GM23338 (cell line): ENCODE measurements around the gene ODAPH. TPM values are rescaled to one million over a fixed set of nuclear protein-coding genes. Genes with fewer than 3 reads are reported as not detected.

Source experiments
- ATAC-seq: fragments of 200-7000 bp; cut with Tn5 transposase; 3 replicates; pipeline ENCODE4 v1.9.1; 2020
- DNase-seq: peaks from one replicate; pipeline ENCODE4 v3.0.0-alpha.2; 2015; ENCODE audit warnings: low spot score
- H2AFZ ChIP-seq: fragments of 200-600 bp; sonication (generic); 2 replicates; pipeline ENCODE4 v1.8.0; 2016; ENCODE audit warnings: antibody characterized with exemption, mild to moderate bottlenecking, moderate library complexity
- H3F3A ChIP-seq: fragments of 200-600 bp; sonication (generic); replicated peaks from 2 replicates; pipeline ENCODE4 v1.8.0; 2017; ENCODE audit warnings: antibody characterized with exemption, mixed run types, low read depth
- H3K27ac ChIP-seq: fragments of 200-600 bp; sonication (generic); 2 replicates; pipeline ENCODE4 v1.6.1; 2016; ENCODE audit warnings: low read depth
- H3K27me3 ChIP-seq: fragments of 200-600 bp; sonication (generic); 2 replicates; pipeline ENCODE4 v1.8.0; 2016; ENCODE audit warnings: mild to moderate bottlenecking, mixed run types, moderate library complexity; ENCODE audit not compliant: insufficient read depth
- H3K36me3 ChIP-seq: fragments of 200-600 bp; sonication (generic); 2 replicates; pipeline ENCODE4 v1.8.0; 2016; ENCODE audit warnings: mild to moderate bottlenecking; ENCODE audit not compliant: insufficient read depth
- H3K4me1 ChIP-seq: fragments of 200-600 bp; sonication (generic); 2 replicates; pipeline ENCODE4 v1.8.0; 2016; ENCODE audit warnings: mild to moderate bottlenecking, moderate library complexity; ENCODE audit not compliant: insufficient read depth
- H3K4me2 ChIP-seq: fragments of 200-600 bp; sonication (generic); 2 replicates; pipeline ENCODE4 v1.7.1; 2017; ENCODE audit warnings: mixed run types
- H3K4me3 ChIP-seq: fragments of 200-600 bp; sonication (generic); 2 replicates; pipeline ENCODE4 v1.6.1; 2016; ENCODE audit warnings: mixed run types
- H3K79me2 ChIP-seq: fragments of 200-600 bp; sonication (generic); replicated peaks from 2 replicates; pipeline ENCODE4 v1.8.0; 2017; ENCODE audit warnings: mild to moderate bottlenecking; ENCODE audit not compliant: insufficient read depth
- H3K9me2 ChIP-seq: fragments of 200-600 bp; sonication (generic); 2 replicates; pipeline ENCODE4 v1.8.0; 2017; ENCODE audit not compliant: insufficient read depth
- H4K20me1 ChIP-seq: fragments of 200-600 bp; sonication (generic); replicated peaks from 2 replicates; pipeline ENCODE4 v1.8.0; 2017; ENCODE audit warnings: mild to moderate bottlenecking; ENCODE audit not compliant: insufficient read depth
- H3K27ac Mint-ChIP-seq: 2 replicates; pipeline ENCODE4 v1.8.0; 2020; ENCODE audit warnings: inconsistent platforms, mild to moderate bottlenecking, moderate library complexity, mixed read lengths
- H3K27me3 Mint-ChIP-seq: 3 replicates; pipeline ENCODE4 v1.8.0; 2022; ENCODE audit warnings: low read depth, mild to moderate bottlenecking, moderate library complexity, mixed read lengths, inconsistent platforms; ENCODE audit not compliant: insufficient read depth, poor library complexity
- H3K36me3 Mint-ChIP-seq: 3 replicates; pipeline ENCODE4 v1.8.0; 2021; ENCODE audit warnings: low read depth, mild to moderate bottlenecking, inconsistent platforms, moderate library complexity, mixed read lengths
- H3K4me1 Mint-ChIP-seq: 3 replicates; pipeline ENCODE4 v1.8.0; 2020; ENCODE audit warnings: mild to moderate bottlenecking, inconsistent platforms, mixed read lengths
- H3K4me3 Mint-ChIP-seq: 3 replicates; pipeline ENCODE4 v1.8.0; 2021; ENCODE audit warnings: moderate library complexity, mild to moderate bottlenecking, inconsistent platforms, mixed read lengths
- H3K9me3 Mint-ChIP-seq: 3 replicates; pipeline ENCODE4 v1.8.0; 2020; ENCODE audit warnings: moderate library complexity, mild to moderate bottlenecking, inconsistent platforms, mixed read lengths
- ETS1 ChIP-seq: IDR thresholded peaks from 2 replicates; pipeline ENCODE4 v1.6.1; 2016; ENCODE audit warnings: antibody characterized with exemption
- EZH2 ChIP-seq: fragments of 200-600 bp; sonication (generic); IDR thresholded peaks from one replicate; pipeline ENCODE4 v1.8.0; 2017; ENCODE audit warnings: antibody characterized with exemption, mild to moderate bottlenecking, low read depth; ENCODE audit not compliant: unreplicated experiment
- EZH2phosphoT487 ChIP-seq: fragments of 200-600 bp; sonication (generic); IDR thresholded peaks from one replicate; pipeline ENCODE4 v1.8.1; 2018; ENCODE audit warnings: antibody characterized with exemption; ENCODE audit not compliant: unreplicated experiment
- JUNB ChIP-seq: IDR thresholded peaks from one replicate; pipeline ENCODE4 v1.6.1; 2016; ENCODE audit warnings: antibody characterized with exemption; ENCODE audit not compliant: unreplicated experiment
- NANOG ChIP-seq: IDR thresholded peaks from 2 replicates; pipeline ENCODE4 v1.6.1; 2016; ENCODE audit warnings: antibody characterized with exemption, borderline replicate concordance
- POLR2AphosphoS5 ChIP-seq: IDR thresholded peaks from 2 replicates; pipeline ENCODE4 v1.6.1; 2016; ENCODE audit warnings: antibody characterized with exemption, low read depth
- REST ChIP-seq: IDR thresholded peaks from one replicate; pipeline ENCODE4 v1.6.1; 2018; ENCODE audit warnings: antibody characterized with exemption; ENCODE audit not compliant: unreplicated experiment
- STAT1 ChIP-seq: IDR thresholded peaks from one replicate; pipeline ENCODE4 v1.6.1; 2016; ENCODE audit warnings: antibody characterized with exemption; ENCODE audit not compliant: unreplicated experiment
- ZNF114 ChIP-seq: fragments of 250-450 bp; sonication (Bioruptor Pico); IDR thresholded peaks from 2 replicates; pipeline ENCODE4 v1.5.0; 2020; ENCODE audit warnings: mild to moderate bottlenecking, moderate library complexity
- ZNF331 ChIP-seq: fragments of 250-450 bp; sonication (Bioruptor Pico); IDR thresholded peaks from 2 replicates; pipeline ENCODE4 v1.5.0; 2020; ENCODE audit warnings: low read depth, mild to moderate bottlenecking, moderate library complexity
- polyA plus RNA-seq: library from polyadenylated mRNA; unstranded; fragments of >200 nt; fragmentation: Nextera tagmentation; extraction: Ambion mirVana; gene quantifications from 2 replicates; pipeline ENCODE4 v1.2.1, GENCODE V29; 2016
- total RNA-seq: library from RNA; depleted of rRNA; stranded (reverse); fragments of >200 nt; shearing (Covaris generic); gene quantifications from 2 replicates; pipeline ENCODE4 v1.2.3, GENCODE V29; 2014

ODAPH gene
- total and polyA plus RNA-seq, 2 experiments from 2014 or later: not detected

- H3K4me3 Mint-ChIP-seq: no peak overlapping the region
Observed at GRCh38 chr4:75584067-75584466, 28.2 kb downstream of the ODAPH start.

GRCh38 chr4:75593393-75593792 lies 37.5 kb downstream of the ODAPH start:
- Histone ChIP-seq H3F3A (no peaks in the 10 kb centered on the region), H2AFZ (no peak overlapping the region), H3K4me3 (no peak overlapping the region), H4K20me1 (no peaks in the 10 kb centered on the region), H3K27me3 (no peaks in the 10 kb centered on the region), H3K79me2 (no peaks in the 10 kb centered on the region), H3K9me2 (no peaks in the 10 kb centered on the region), H3K4me1 (no peaks in the 10 kb centered on the region), H3K36me3 (no peaks in the 10 kb centered on the region), H3K27ac (no peak overlapping the region), H3K4me2 (no peak overlapping the region)
- no peak overlapping the region for H3K27ac Mint-ChIP-seq
- H3K9me3 Mint-ChIP-seq: no peaks in the 10 kb centered on the region
- no peak for DNase-seq
- no peaks in the 10 kb centered on the region for H3K27me3 Mint-ChIP-seq
- no peaks in the 10 kb centered on the region for H3K36me3 Mint-ChIP-seq
- no peak overlapping the region for H3K4me3 Mint-ChIP-seq
- peaks cover 2% of the 10 kb centered on the region; the same call in 2 of the 3 replicates for H3K4me1 Mint-ChIP-seq
- ATAC-seq: no peak
- TF ChIP-seq ZNF114 (CRISPR knock-in tag) (no peak), ZNF331 (CRISPR knock-in tag) (no peak), STAT1 (no peak)

More at GRCh38 chr4:75584067-75584466, 28.2 kb downstream of the ODAPH start:
- no peaks in the 10 kb centered on the region for H4K20me1 ChIP-seq
- no peaks in the 10 kb centered on the region for H3K9me2 ChIP-seq
- H3K4me2 ChIP-seq: no peak overlapping the region
- H3K27ac ChIP-seq: no peak overlapping the region
- Mint-ChIP-seq H3K4me1 (no peaks in the 10 kb centered on the region), H3K27me3 (peaks cover 2% of the 10 kb centered on the region), H3K36me3 (no peaks in the 10 kb centered on the region), H3K27ac (no peak overlapping the region), H3K9me3 (peaks cover 3% of the 10 kb centered on the region; the same call in 2 of the 3 replicates)
- H3K36me3 ChIP-seq: no peaks in the 10 kb centered on the region
- no peak overlapping the region for H3K4me3 ChIP-seq
- TF ChIP-seq ETS1 (no peak), ZNF114 (CRISPR knock-in tag) (no peak), JUNB (no peak)
- no peak overlapping the region for H2AFZ ChIP-seq
- no peaks in the 10 kb centered on the region for H3F3A ChIP-seq
- H3K27me3 ChIP-seq: no peaks in the 10 kb centered on the region
- no peaks in the 10 kb centered on the region for H3K79me2 ChIP-seq
- H3K4me1 ChIP-seq: no peaks in the 10 kb centered on the region
- no peak for ATAC-seq
- no peak for DNase-seq

- Mint-ChIP-seq H3K36me3 (no peaks in the 10 kb centered on the region), H3K4me1 (peaks cover 2% of the 10 kb centered on the region; the same call in 2 of the 3 replicates), H3K9me3 (no peaks in the 10 kb centered on the region), H3K4me3 (no peak overlapping the region), H3K27me3 (no peaks in the 10 kb centered on the region), H3K27ac (no peak overlapping the region)
- Histone ChIP-seq H3K27ac (no peak overlapping the region), H2AFZ (no peak overlapping the region), H3K4me3 (no peak overlapping the region), H3K27me3 (no peaks in the 10 kb centered on the region), H3K4me1 (no peaks in the 10 kb centered on the region), H3F3A (no peaks in the 10 kb centered on the region), H3K9me2 (no peaks in the 10 kb centered on the region), H3K36me3 (no peaks in the 10 kb centered on the region), H4K20me1 (no peaks in the 10 kb centered on the region), H3K4me2 (no peak overlapping the region), H3K79me2 (no peaks in the 10 kb centered on the region)
- ATAC-seq (no peak), DNase-seq (no peak)
- TF ChIP-seq ZNF331 (CRISPR knock-in tag): no peak
- TF ChIP-seq ZNF114 (CRISPR knock-in tag): no peak
- TF ChIP-seq EZH2: no peak
- TF ChIP-seq NANOG: no peak
- no peak for TF ChIP-seq POLR2AphosphoS5
- no peak for TF ChIP-seq ETS1
- no peak for TF ChIP-seq STAT1
- TF ChIP-seq EZH2phosphoT487: no peak
- TF ChIP-seq JUNB: no peak
- no peak for TF ChIP-seq REST
Observed at GRCh38 chr4:75596061-75596460, 40.2 kb downstream of the ODAPH start.
